Astrocyte (in vitro differentiated cells and primary cell): ENCODE results near the gene HACD1.

Experiments
- EZH2 ChIP-seq: IDR thresholded peaks from 2 replicates; pipeline ENCODE4 v1.6.1; 2012; ENCODE audit warnings: mild to moderate bottlenecking, low read length, inconsistent platforms; ENCODE audit not compliant: insufficient read depth
- TF ChIP-seq, protein P1 (sequence below): IDR thresholded peaks from 2 replicates; pipeline ENCODE4 v1.5.1; 2011; ENCODE audit warnings: low read depth, mild to moderate bottlenecking, inconsistent platforms, low read length, moderate library complexity; ENCODE audit not compliant: insufficient read depth

- TF ChIP-seq, protein P1, sequence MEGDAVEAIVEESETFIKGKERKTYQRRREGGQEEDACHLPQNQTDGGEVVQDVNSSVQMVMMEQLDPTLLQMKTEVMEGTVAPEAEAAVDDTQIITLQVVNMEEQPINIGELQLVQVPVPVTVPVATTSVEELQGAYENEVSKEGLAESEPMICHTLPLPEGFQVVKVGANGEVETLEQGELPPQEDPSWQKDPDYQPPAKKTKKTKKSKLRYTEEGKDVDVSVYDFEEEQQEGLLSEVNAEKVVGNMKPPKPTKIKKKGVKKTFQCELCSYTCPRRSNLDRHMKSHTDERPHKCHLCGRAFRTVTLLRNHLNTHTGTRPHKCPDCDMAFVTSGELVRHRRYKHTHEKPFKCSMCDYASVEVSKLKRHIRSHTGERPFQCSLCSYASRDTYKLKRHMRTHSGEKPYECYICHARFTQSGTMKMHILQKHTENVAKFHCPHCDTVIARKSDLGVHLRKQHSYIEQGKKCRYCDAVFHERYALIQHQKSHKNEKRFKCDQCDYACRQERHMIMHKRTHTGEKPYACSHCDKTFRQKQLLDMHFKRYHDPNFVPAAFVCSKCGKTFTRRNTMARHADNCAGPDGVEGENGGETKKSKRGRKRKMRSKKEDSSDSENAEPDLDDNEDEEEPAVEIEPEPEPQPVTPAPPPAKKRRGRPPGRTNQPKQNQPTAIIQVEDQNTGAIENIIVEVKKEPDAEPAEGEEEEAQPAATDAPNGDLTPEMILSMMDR: no peak
- no peak for TF ChIP-seq EZH2
These were observed 28.6 kb upstream of the HACD1 start for GRCh38 chr10:17645621-17646345.
